ENCODE measurements around the gene HRCT1.
"Not testable (repeated sequence)": the region's sequence is repeated elsewhere in the genome, so short reads cannot be mapped to it uniquely, and the experiment has no call there.

HRCT1 gene

DNA sequence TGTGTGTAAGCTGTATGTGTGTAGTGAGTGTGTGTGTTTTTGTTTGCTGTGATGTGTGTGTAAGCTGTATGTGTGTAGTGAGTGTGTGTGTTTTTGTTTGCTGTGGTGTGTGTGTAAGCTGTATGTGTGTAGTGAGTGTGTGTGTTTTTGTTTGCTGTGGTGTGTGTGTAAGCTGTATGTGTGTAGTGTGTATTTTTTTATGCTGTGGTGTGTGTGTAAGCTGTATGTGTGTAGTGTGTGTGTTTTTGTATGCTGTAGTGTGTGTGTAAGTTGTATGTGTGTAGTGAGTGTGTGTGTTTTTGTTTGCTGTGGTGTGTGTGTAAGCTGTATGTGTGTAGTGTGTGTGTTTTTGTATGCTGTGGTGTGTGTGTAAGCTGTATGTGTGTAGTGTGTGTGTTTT, 7.4 kb downstream of the HRCT1 start:
- DNase-seq (ENCODE audit: extremely low spot score, insufficient read length, low read depth); FAIRE-seq: not testable (repeated sequence)

GRCh38 chr9:35914301-35914807, 8.4 kb downstream of the HRCT1 start:
- FAIRE-seq (peak; percentile 84), DNase-seq (ENCODE audit: extremely low spot score, insufficient read length, low read depth) (no peak)

GRCh38 chr9:35915681-35916294, 9.8 kb downstream of the HRCT1 start:
- FAIRE-seq (no peak), DNase-seq (ENCODE audit: extremely low spot score, insufficient read length, low read depth) (no peak)

GRCh38 chr9:35917261-35917660, 11.3 kb downstream of the HRCT1 start:
- FAIRE-seq, result no peak
- no peak for DNase-seq (ENCODE audit: extremely low spot score, insufficient read length, low read depth)

GRCh38 chr9:35918780-35919179, 12.8 kb downstream of the HRCT1 start:
- no peak for FAIRE-seq
- DNase-seq (ENCODE audit: extremely low spot score, insufficient read length, low read depth), result no peak

DNA sequence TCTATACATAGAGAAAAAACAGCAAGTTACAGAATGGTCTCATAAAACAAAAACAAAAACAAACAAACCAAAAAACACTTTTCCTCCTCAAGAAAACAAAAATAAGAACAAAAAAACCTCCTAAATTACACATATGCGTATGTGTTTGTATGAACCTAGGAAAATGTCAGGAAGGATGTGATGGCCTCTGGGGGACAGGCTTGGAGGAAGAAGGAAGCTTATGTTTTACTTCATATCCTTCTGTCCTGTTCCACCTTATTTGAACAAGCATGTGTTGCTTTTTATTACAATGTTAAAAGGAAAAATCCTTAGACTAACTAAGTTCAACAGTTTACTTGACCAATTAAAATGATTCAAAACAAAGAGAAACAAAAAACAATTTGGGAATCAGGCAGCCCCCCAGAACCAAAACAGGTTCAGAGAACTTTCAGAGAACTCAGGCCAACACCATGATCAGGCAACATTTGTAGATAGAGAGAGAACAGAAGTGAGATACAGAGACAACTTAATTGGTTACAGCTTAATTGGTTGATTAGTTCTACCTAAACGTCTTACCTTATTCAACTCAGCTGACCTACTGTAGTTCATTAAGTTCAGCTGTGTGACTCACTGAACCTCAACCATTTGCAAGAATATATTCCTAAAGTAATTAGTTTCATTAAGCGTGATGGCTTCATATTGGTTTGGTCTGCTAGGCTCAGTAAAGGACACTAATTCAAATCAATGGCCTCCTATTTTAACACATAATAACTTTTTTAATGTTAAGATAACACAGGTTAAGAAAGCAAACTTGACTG, 13.4 kb downstream of the HRCT1 start:
- FAIRE-seq, result no peak

DNA sequence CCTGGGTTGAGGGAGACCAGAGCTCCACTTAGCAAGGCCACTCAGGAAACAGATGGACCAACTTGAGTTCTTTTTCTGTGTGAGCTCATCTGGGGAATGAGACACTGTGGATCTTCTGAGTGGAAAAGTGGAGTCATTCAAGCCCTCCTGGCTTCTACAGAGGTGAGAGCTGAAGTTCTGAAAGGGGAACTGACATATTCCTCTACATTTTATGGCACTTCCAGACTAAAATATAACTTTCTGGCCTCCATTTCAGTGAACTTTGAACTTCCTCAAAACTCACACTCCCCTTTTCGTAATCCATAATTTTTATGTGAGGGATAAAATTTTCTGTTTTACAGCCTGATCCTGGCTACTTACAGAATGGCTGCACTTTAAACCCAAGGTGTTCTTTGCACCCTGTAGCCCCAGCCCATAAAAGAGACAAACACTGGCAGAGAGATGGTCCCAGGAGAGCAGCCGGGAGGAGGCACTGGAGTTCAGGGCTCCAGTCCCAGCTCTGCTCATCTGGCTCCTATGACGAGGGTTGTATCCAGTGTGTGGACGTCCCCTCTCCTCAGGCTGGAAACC, 14.1 kb downstream of the HRCT1 start:
- DNase-seq (ENCODE audit: extremely low spot score, insufficient read length, low read depth), result no peak

More for the DNA sequence above, 13.4 kb downstream of the HRCT1 start:
- no peak for DNase-seq (ENCODE audit: extremely low spot score, insufficient read length, low read depth)

DNA sequence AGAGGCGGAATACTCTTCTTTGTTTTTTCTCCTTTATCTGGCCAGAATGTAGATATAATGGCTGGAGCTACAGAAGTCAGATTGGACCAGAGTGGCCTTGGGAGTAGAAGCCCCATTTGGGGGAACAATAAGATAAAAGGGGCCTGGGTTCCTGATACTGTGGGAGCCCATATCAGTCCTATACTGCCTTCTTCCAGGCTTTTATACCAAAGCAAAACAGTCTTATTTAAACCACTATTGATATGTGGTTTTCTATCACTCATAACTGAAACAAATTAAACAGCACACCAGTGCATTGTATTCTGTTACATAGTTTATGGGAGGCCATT, 17.6 kb downstream of the HRCT1 start:
- FAIRE-seq (no peak), DNase-seq (ENCODE audit: extremely low spot score, insufficient read length, low read depth) (no peak)

More for the DNA sequence above, 14.1 kb downstream of the HRCT1 start:
- FAIRE-seq, result no peak

DNA sequence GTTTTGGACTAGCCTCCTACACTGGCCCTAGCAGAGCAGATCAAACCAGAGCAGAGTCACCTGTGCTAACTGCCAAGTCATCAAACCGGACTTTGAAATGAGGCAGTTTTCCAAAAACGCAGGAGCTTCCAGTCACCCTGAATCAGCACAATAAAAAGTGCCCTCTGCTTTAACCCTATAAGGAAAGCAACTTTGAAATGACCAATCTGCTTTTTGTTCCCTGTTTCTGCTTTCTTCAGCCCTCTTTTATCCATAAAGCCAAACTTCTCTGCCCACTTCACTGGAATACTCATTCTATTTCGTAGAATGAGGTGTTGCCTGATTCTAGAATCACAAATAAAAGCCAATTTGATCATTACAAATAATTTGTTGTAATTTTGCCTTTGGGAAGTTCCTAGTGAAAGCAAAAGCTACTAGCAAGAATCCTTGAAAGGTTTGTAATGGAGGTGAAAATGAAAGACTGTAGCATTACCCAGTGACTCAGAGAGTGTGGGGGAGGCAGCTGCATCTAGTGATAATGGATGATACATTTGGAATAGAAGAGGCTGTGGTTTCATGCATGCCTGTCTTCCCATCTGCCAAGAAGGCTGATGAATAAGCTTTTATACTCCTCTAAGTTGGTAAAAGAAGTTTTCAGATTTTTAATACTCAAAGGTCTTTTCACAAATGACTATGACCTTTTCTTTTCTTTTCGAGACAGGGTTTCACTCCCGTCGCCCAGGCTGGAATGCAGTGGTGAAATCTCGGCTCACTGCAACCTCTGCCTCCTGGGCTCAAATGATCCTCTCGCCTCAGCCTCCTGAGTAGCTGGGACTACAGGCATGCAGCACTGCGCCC, 18.1 kb downstream of the HRCT1 start:
- FAIRE-seq (no peak), DNase-seq (ENCODE audit: extremely low spot score, insufficient read length, low read depth) (no peak)

- DNase-seq (ENCODE audit: extremely low spot score, insufficient read length, low read depth) (no peak), FAIRE-seq (no peak)
Observed at GRCh38 chr9:35928591-35929452, 22.8 kb downstream of the HRCT1 start.

- FAIRE-seq (no peak), DNase-seq (ENCODE audit: extremely low spot score, insufficient read length, low read depth) (no peak)
Observed at GRCh38 chr9:35929453-35929718, 23.4 kb downstream of the HRCT1 start.

DNA sequence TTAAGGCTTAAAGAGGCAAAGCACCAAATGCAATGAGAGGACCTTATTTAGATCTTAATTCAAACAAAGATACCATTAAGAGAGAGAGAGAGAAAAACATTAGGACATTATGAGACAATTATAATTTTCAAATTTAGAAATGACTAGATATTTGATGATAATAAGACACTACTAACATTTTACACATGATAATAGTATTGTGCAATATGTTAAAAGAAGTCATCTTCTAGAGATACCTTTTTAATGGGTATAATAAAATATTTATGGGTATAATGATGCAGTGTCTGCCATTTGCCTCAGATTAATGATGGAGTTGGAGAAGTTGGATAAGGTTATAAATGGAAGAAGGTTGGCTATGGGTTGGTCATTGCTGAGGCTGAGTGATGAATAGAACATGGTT, 24.5 kb downstream of the HRCT1 start:
- no peak for FAIRE-seq
- DNase-seq (ENCODE audit: extremely low spot score, insufficient read length, low read depth), result no peak

GRCh38 chr9:35930989-35931388, 25.0 kb downstream of the HRCT1 start:
- no peak for FAIRE-seq
- no peak for DNase-seq (ENCODE audit: extremely low spot score, insufficient read length, low read depth)

DNA sequence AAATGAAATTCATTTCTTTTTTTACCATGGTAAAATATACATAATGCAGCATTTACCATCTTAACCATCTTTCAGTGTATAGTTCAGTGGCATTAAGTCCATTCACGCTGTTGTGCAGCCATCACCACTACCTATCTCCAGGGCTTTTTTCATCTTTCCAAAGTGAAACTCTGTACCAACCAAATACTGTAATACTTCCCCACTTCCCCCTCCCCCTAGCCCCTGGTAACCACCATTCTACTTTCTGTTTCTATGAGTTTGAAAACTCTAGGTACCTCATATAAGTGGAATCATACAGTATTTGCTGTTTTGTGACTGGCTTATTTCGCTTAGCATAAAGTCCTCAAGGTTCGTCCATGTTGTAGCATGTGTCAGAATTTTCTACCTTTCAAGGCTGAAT, 26.7 kb downstream of the HRCT1 start:
- no peak for DNase-seq (ENCODE audit: extremely low spot score, insufficient read length, low read depth)
- no peak for FAIRE-seq

GRCh38 chr9:35933550-35934067, 27.6 kb downstream of the HRCT1 start:
- FAIRE-seq (peak; percentile 15), DNase-seq (ENCODE audit: extremely low spot score, insufficient read length, low read depth) (no peak)

DNA sequence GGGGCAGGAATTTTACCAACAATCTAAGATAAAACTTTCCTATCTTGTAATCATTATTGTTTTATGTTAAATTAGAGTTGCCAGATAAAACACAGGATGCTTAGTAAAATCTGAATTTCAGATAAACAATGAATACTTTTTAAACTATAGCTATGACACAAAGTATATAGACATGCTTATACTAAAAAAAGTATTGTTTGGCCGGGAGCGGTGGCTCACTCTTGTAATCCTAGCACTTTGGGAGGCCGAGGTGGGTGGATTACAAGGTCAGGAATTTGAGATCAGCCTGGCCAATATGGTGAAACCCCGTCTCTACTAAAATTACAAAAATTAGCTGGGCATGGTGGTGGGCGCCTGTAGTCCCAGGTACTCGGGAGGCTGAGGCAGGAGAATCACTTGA, 28.1 kb downstream of the HRCT1 start:
- FAIRE-seq, result not testable (repeated sequence)

GRCh38 chr9:35935261-35935660, 29.3 kb downstream of the HRCT1 start:
- no peak for DNase-seq (ENCODE audit: extremely low spot score, insufficient read length, low read depth)
- FAIRE-seq, result no peak

More for the DNA sequence above, 28.1 kb downstream of the HRCT1 start:
- not testable (repeated sequence) for DNase-seq (ENCODE audit: extremely low spot score, insufficient read length, low read depth)

GRCh38 chr9:35935755-35936509, 29.9 kb downstream of the HRCT1 start:
- FAIRE-seq, result no peak
- no peak for DNase-seq (ENCODE audit: extremely low spot score, insufficient read length, low read depth)

DNA sequence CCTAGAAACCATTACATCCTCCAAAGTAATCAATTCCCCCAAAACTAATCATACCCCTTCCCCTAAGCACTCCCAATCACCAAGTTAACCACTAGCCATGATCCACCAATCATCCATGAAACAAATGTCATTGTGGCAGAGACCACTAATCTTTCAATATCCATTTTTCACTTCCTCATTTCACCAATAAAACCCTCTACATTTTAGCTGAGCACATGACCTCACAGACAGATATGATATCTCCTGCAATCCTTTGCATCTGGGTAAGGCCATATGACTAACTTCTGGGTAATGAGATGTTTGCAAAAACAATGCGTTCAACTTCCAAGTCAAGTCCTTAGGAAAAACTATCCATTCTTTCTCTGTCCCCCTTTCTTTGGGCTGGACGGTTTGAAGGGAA, 31.2 kb downstream of the HRCT1 start:
- DNase-seq (ENCODE audit: extremely low spot score, insufficient read length, low read depth) (no peak), FAIRE-seq (no peak)

Data from GM18507 (cell line).